Panc1 (cell line): Measurements from ENCODE around the gene HYAL1. TPM values are rescaled to one million over a fixed set of nuclear protein-coding genes. Genes with fewer than 3 reads are reported as not detected.

ENCODE experiments used
- ATAC-seq: fragments of 200-7000 bp; cut with Tn5 transposase; 2 replicates; pipeline ENCODE4 v1.9.1; 2020; ENCODE audit warnings: mild to moderate bottlenecking, moderate library complexity
- BruUV-seq: library from RNA; stranded (reverse); fragments of 400-500 nt; replicated peaks from 2 replicates; lab custom pipeline; 2021; lab: Mats Ljungman, UMichigan
- CTCF ChIA-PET: fragments of 300-600 bp; sonication (Branson Sonifier 250); formaldehyde crosslinking; loops from one replicate; lab custom pipeline; 2022; ENCODE audit warnings: antibody characterized with exemption; lab: Charles Lee
- POLR2A ChIA-PET: fragments of 300-600 bp; sonication (Branson Sonifier 250); formaldehyde crosslinking; loops from one replicate; lab custom pipeline; 2022; ENCODE audit warnings: antibody characterized with exemption; lab: Charles Lee
- DNase-seq: peaks from one replicate; pipeline ENCODE4 v3.0.0-alpha.2; 2010; ENCODE audit warnings: low read depth, low spot score
- H3K27ac ChIP-seq: 2 replicates; pipeline ENCODE4 v1.5.1; 2011; ENCODE audit warnings: mild to moderate bottlenecking, low read length, inconsistent platforms
- H3K27me3 ChIP-seq: fragments of 200-500 bp; sonication (Bioruptor generic); 2 replicates; pipeline ENCODE4 v1.6.0; 2014; ENCODE audit warnings: low read length, inconsistent platforms; ENCODE audit not compliant: control insufficient read depth, insufficient read depth
- H3K36me3 ChIP-seq: fragments of 200-500 bp; sonication (Bioruptor generic); 2 replicates; pipeline ENCODE4 v1.5.1; 2014; ENCODE audit warnings: inconsistent platforms, mild to moderate bottlenecking, low read length, moderate library complexity; ENCODE audit not compliant: control insufficient read depth, insufficient read depth
- H3K4me1 ChIP-seq: 2 replicates; pipeline ENCODE4 v1.5.1; 2011; ENCODE audit warnings: inconsistent platforms, mild to moderate bottlenecking, low read length, moderate library complexity; ENCODE audit not compliant: control insufficient read depth, insufficient read depth
- H3K4me3 ChIP-seq, 2 experiments: 2 replicates each; pipeline ENCODE4 v1.5.1; 2011 to 2012; ENCODE audit warnings: low read depth in 2 of 2, low read length in 2 of 2, mild to moderate bottlenecking in 2 of 2, inconsistent platforms in 1 of 2, moderate library complexity in 1 of 2
- H3K9me3 ChIP-seq: fragments of 200-500 bp; sonication (Bioruptor generic); 2 replicates; pipeline ENCODE4 v1.5.1; 2014; ENCODE audit warnings: low read depth, mild to moderate bottlenecking, inconsistent platforms, low read length, moderate library complexity; ENCODE audit not compliant: control insufficient read depth, insufficient read depth
- CTCF ChIP-seq: fragments of 450-650 bp; IDR thresholded peaks from 2 replicates; pipeline ENCODE4 v1.5.1; 2017; ENCODE audit warnings: mild to moderate bottlenecking
- POLR2AphosphoS5 ChIP-seq: IDR thresholded peaks from 2 replicates; pipeline ENCODE4 v1.6.1; 2012; ENCODE audit warnings: mild to moderate bottlenecking, low read depth, low read length, moderate library complexity
- REST ChIP-seq, 2 experiments: IDR thresholded peaks; 2 replicates each; pipeline ENCODE4 v1.6.1; 2011 to 2012; ENCODE audit warnings: low read depth in 2 of 2, control low read depth in 1 of 2, low read length in 1 of 2, mild to moderate bottlenecking in 1 of 2, moderate library complexity in 1 of 2; ENCODE audit not compliant: insufficient read depth in 1 of 2
- SIN3A ChIP-seq: IDR thresholded peaks from 2 replicates; pipeline ENCODE4 v1.6.1; 2012; ENCODE audit warnings: low read depth, mild to moderate bottlenecking, low read length, moderate library complexity, borderline replicate concordance; ENCODE audit not compliant: insufficient read depth
- TCF7L2 ChIP-seq: IDR thresholded peaks from 2 replicates; pipeline ENCODE4 v1.6.1; 2011; ENCODE audit warnings: mild to moderate bottlenecking, low read depth, low read length, inconsistent platforms
- in situ Hi-C: cut with HindIII; loops from 2 replicates; pipeline ENCODE4 v1.10.0; 2016; ENCODE audit warnings: low sequenced_read_pairs, low pct_unique_long_range_greater_than_20kb
- intact Hi-C: fragments of 100-400 bp; cut with micrococcal nuclease; formaldehyde crosslinking; loops from one replicate; pipeline ENCODE4 v1.10.0; 2022; ENCODE audit not compliant: unreplicated experiment
- total RNA-seq: library from RNA; stranded (reverse); gene quantifications from one replicate; pipeline ENCODE4 v1.2.1, GENCODE V29; 2021; ENCODE audit not compliant: unreplicated experiment

Gene HYAL1
- total RNA-seq, 1 experiment from 2014 or later = 0.18 TPM

GRCh38 chr3:50340448-50341329, 37.3 kb upstream of the HYAL1 start, which contains the start of gene RASSF1:
Gene RASSF1 (minus strand): TSS chr3:50340836. CDS start chr3:50340805, 31 bp downstream.
- ChIA-PET CTCF (no interaction called here), POLR2A (interaction anchor here (0.6 kb wide), 1 partner anchor 28 kb away, joined by 3 read pairs; no protein-coding TSS in a partner anchor)
- H3K27me3 ChIP-seq = no peaks in the 10 kb centered on the region
- H3K27ac ChIP-seq = 0 out of 2 replicates have a peak within 1 kb of the TSS, but pooled peaks have one; percentile 26
- BruUV-seq = no TSS peak
- TF ChIP-seq POLR2AphosphoS5 = no peak
- TF ChIP-seq TCF7L2 = no peak
- no peak for TF ChIP-seq REST (IDR thresholded peaks at IDR 0.05; ENCODE audit: insufficient read depth in 1 of 2, low read depth in 2 of 2, low read length in 1 of 2)
- no peak for TF ChIP-seq SIN3A
- TF ChIP-seq CTCF = no peak
- in situ Hi-C loops = no loop called here
- no peak; the same call in 1 of the 2 replicates for ATAC-seq
- H3K4me1 ChIP-seq = 0 out of 2 replicates have a peak, but pooled peaks cover 6% of the 10 kb centered on the region
- H3K9me3 ChIP-seq = no peaks in the 10 kb centered on the region
- peak within 1 kb of the TSS; percentile 28 to 39 for H3K4me3 ChIP-seq
- H3K36me3 ChIP-seq = peaks cover 8% of the 10 kb centered on the region; the same call in 1 of the 2 replicates
- intact Hi-C loops = no loop called here
- DNase-seq = no peak

GRCh38 chr3:50340147-50340447, 36.7 kb upstream of the HYAL1 start:
- POLR2A ChIA-PET = interaction anchor here (0.6 kb wide), 1 partner anchor 28 kb away, joined by 3 read pairs; no protein-coding TSS in a partner anchor
- no peaks in the 10 kb centered on the region for H3K27me3 ChIP-seq
- intact Hi-C loops (no loop called here), in situ Hi-C loops (no loop called here)
- H3K4me3 ChIP-seq = peak overlapping the region; percentile 28 to 39
- no peaks in the 10 kb centered on the region for H3K9me3 ChIP-seq
- peaks cover 6% of the 10 kb centered on the region; the same call in 1 of the 2 replicates for H3K4me1 ChIP-seq
- DNase-seq (no peak), ATAC-seq (no peak)
- no TSS peak for BruUV-seq
- H3K36me3 ChIP-seq = peaks cover 8% of the 10 kb centered on the region; the same call in 1 of the 2 replicates
- CTCF ChIA-PET = no interaction called here
- TF ChIP-seq REST (IDR thresholded peaks at IDR 0.05; ENCODE audit: insufficient read depth in 1 of 2, low read depth in 2 of 2, low read length in 1 of 2) (no peak), SIN3A (no peak), POLR2AphosphoS5 (no peak), CTCF (no peak), TCF7L2 (no peak)
- H3K27ac ChIP-seq = 0 out of 2 replicates have a peak overlapping the region, but pooled peaks have one; percentile 26
